Activated CD8-positive, alpha-beta memory T cell treated with anti-CD3 and anti-CD28 coated beads for 36 hours (primary cell): Measurements from ENCODE around the gene RASA2. TPM values are rescaled to one million over a fixed set of nuclear protein-coding genes. Genes with fewer than 3 reads are reported as not detected.

Source experiments
- total RNA-seq, 2 experiments: library from RNA; stranded (reverse); gene quantifications; one replicate each; pipeline ENCODE4 v1.2.3, GENCODE V29; 2021

Gene RASA2
- total RNA-seq, 2 experiments from 2014 or later: 36.6 to 39.2 TPM

Other genes starting within 250 kb of the RASA2 start
- 10 to 100 TPM; 56.6 to 57.0 TPM for gene ZBTB38, start 118.5 kb upstream of the RASA2 start, total RNA-seq